Panc1 (cell line): ENCODE results near the gene TRERF1. TPM values are rescaled to one million over a fixed set of nuclear protein-coding genes. Genes with fewer than 3 reads are reported as not detected.

Experiments used
- ATAC-seq: fragments of 200-7000 bp; cut with Tn5 transposase; 2 replicates; pipeline ENCODE4 v1.9.1; 2020; ENCODE audit warnings: mild to moderate bottlenecking, moderate library complexity
- BruUV-seq: library from RNA; stranded (reverse); fragments of 400-500 nt; replicated peaks from 2 replicates; lab custom pipeline; 2021; lab: Mats Ljungman, UMichigan
- CTCF ChIA-PET: fragments of 300-600 bp; sonication (Branson Sonifier 250); formaldehyde crosslinking; loops from one replicate; lab custom pipeline; 2022; ENCODE audit warnings: antibody characterized with exemption; lab: Charles Lee
- POLR2A ChIA-PET: fragments of 300-600 bp; sonication (Branson Sonifier 250); formaldehyde crosslinking; loops from one replicate; lab custom pipeline; 2022; ENCODE audit warnings: antibody characterized with exemption; lab: Charles Lee
- DNase-seq: peaks from one replicate; pipeline ENCODE4 v3.0.0-alpha.2; 2010; ENCODE audit warnings: low read depth, low spot score
- H3K27ac ChIP-seq: 2 replicates; pipeline ENCODE4 v1.5.1; 2011; ENCODE audit warnings: mild to moderate bottlenecking, low read length, inconsistent platforms
- H3K27me3 ChIP-seq: fragments of 200-500 bp; sonication (Bioruptor generic); 2 replicates; pipeline ENCODE4 v1.6.0; 2014; ENCODE audit warnings: low read length, inconsistent platforms; ENCODE audit not compliant: control insufficient read depth, insufficient read depth
- H3K36me3 ChIP-seq: fragments of 200-500 bp; sonication (Bioruptor generic); 2 replicates; pipeline ENCODE4 v1.5.1; 2014; ENCODE audit warnings: inconsistent platforms, mild to moderate bottlenecking, low read length, moderate library complexity; ENCODE audit not compliant: control insufficient read depth, insufficient read depth
- H3K4me1 ChIP-seq: 2 replicates; pipeline ENCODE4 v1.5.1; 2011; ENCODE audit warnings: inconsistent platforms, mild to moderate bottlenecking, low read length, moderate library complexity; ENCODE audit not compliant: control insufficient read depth, insufficient read depth
- H3K4me3 ChIP-seq, 2 experiments: 2 replicates each; pipeline ENCODE4 v1.5.1; 2011 to 2012; ENCODE audit warnings: low read depth in 2 of 2, low read length in 2 of 2, mild to moderate bottlenecking in 2 of 2, inconsistent platforms in 1 of 2, moderate library complexity in 1 of 2
- H3K9me3 ChIP-seq: fragments of 200-500 bp; sonication (Bioruptor generic); 2 replicates; pipeline ENCODE4 v1.5.1; 2014; ENCODE audit warnings: low read depth, mild to moderate bottlenecking, inconsistent platforms, low read length, moderate library complexity; ENCODE audit not compliant: control insufficient read depth, insufficient read depth
- POLR2AphosphoS5 ChIP-seq: IDR thresholded peaks from 2 replicates; pipeline ENCODE4 v1.6.1; 2012; ENCODE audit warnings: mild to moderate bottlenecking, low read depth, low read length, moderate library complexity
- REST ChIP-seq, 2 experiments: IDR thresholded peaks; 2 replicates each; pipeline ENCODE4 v1.6.1; 2011 to 2012; ENCODE audit warnings: low read depth in 2 of 2, control low read depth in 1 of 2, low read length in 1 of 2, mild to moderate bottlenecking in 1 of 2, moderate library complexity in 1 of 2; ENCODE audit not compliant: insufficient read depth in 1 of 2
- SIN3A ChIP-seq: IDR thresholded peaks from 2 replicates; pipeline ENCODE4 v1.6.1; 2012; ENCODE audit warnings: low read depth, mild to moderate bottlenecking, low read length, moderate library complexity, borderline replicate concordance; ENCODE audit not compliant: insufficient read depth
- TCF7L2 ChIP-seq: IDR thresholded peaks from 2 replicates; pipeline ENCODE4 v1.6.1; 2011; ENCODE audit warnings: mild to moderate bottlenecking, low read depth, low read length, inconsistent platforms
- in situ Hi-C: cut with HindIII; loops from 2 replicates; pipeline ENCODE4 v1.10.0; 2016; ENCODE audit warnings: low sequenced_read_pairs, low pct_unique_long_range_greater_than_20kb
- intact Hi-C: fragments of 100-400 bp; cut with micrococcal nuclease; formaldehyde crosslinking; loops from one replicate; pipeline ENCODE4 v1.10.0; 2022; ENCODE audit not compliant: unreplicated experiment
- total RNA-seq: library from RNA; stranded (reverse); gene quantifications from one replicate; pipeline ENCODE4 v1.2.1, GENCODE V29; 2021; ENCODE audit not compliant: unreplicated experiment
- TF ChIP-seq, protein P1 (sequence below): fragments of 450-650 bp; IDR thresholded peaks from 2 replicates; pipeline ENCODE4 v1.5.1; 2017; ENCODE audit warnings: mild to moderate bottlenecking

TRERF1 gene
- total RNA-seq, 1 experiment from 2014 or later, result 30.6 TPM

- in situ Hi-C loops (no loop called here), intact Hi-C loops (no loop called here)
- POLR2A ChIA-PET, result interaction anchor here (0.6 kb wide), 2 partner anchors 8 to 555 kb away, joined by 5 to 7 read pairs; no protein-coding TSS in a partner anchor
- ATAC-seq (no peak), DNase-seq (no peak)
- TF ChIP-seq, protein P1, sequence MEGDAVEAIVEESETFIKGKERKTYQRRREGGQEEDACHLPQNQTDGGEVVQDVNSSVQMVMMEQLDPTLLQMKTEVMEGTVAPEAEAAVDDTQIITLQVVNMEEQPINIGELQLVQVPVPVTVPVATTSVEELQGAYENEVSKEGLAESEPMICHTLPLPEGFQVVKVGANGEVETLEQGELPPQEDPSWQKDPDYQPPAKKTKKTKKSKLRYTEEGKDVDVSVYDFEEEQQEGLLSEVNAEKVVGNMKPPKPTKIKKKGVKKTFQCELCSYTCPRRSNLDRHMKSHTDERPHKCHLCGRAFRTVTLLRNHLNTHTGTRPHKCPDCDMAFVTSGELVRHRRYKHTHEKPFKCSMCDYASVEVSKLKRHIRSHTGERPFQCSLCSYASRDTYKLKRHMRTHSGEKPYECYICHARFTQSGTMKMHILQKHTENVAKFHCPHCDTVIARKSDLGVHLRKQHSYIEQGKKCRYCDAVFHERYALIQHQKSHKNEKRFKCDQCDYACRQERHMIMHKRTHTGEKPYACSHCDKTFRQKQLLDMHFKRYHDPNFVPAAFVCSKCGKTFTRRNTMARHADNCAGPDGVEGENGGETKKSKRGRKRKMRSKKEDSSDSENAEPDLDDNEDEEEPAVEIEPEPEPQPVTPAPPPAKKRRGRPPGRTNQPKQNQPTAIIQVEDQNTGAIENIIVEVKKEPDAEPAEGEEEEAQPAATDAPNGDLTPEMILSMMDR, result no peak
- TF ChIP-seq REST (IDR thresholded peaks at IDR 0.05; ENCODE audit: insufficient read depth in 1 of 2, low read depth in 2 of 2, low read length in 1 of 2) (no peak), TCF7L2 (no peak), POLR2AphosphoS5 (no peak), SIN3A (no peak)
- CTCF ChIA-PET, result no interaction called here
- Histone ChIP-seq H3K4me3 (no peak overlapping the region), H3K36me3 (no peaks in the 10 kb centered on the region), H3K27ac (no peak overlapping the region), H3K4me1 (peaks cover 13% of the 10 kb centered on the region; the same call in 1 of the 2 replicates), H3K27me3 (no peaks in the 10 kb centered on the region), H3K9me3 (no peaks in the 10 kb centered on the region)
- no TSS peak for BruUV-seq
Measured at GRCh38 chr6:42385339-42385738, 66.4 kb downstream of the TRERF1 start.

GRCh38 chr6:42383421-42384205 is 68.1 kb downstream of the TRERF1 start:
- no peak for TF ChIP-seq POLR2AphosphoS5
- no peak for TF ChIP-seq TCF7L2
- no peak for TF ChIP-seq REST (IDR thresholded peaks at IDR 0.05; ENCODE audit: insufficient read depth in 1 of 2, low read depth in 2 of 2, low read length in 1 of 2)
- TF ChIP-seq, protein P1, result no peak
- no peak for TF ChIP-seq SIN3A
- no TSS peak for BruUV-seq
- in situ Hi-C loops (no loop called here), intact Hi-C loops (no loop called here)
- CTCF ChIA-PET, result no interaction called here
- POLR2A ChIA-PET, result no interaction called here
- ATAC-seq (no peak), DNase-seq (no peak)
- Histone ChIP-seq H3K4me1 (peaks cover 10% of the 10 kb centered on the region; the same call in 1 of the 2 replicates), H3K9me3 (no peaks in the 10 kb centered on the region), H3K27ac (no peak overlapping the region), H3K36me3 (no peaks in the 10 kb centered on the region), H3K4me3 (no peak overlapping the region), H3K27me3 (no peaks in the 10 kb centered on the region)
